ENCODE data around the gene TNFRSF21.
"Not testable (repeated sequence)": the region's sequence is repeated elsewhere in the genome, so short reads cannot be mapped to it uniquely, and the experiment has no call there.

TNFRSF21 gene

GRCh38 chr6:47319382-47319781, 9.7 kb upstream of the TNFRSF21 start:
- no peak overlapping the region for H2BK12ac ChIP-seq (ENCODE audit: low read length in 2 of 2)
- no peak overlapping the region for H3K14ac ChIP-seq (ENCODE audit: low read length in 2 of 2)
- peaks cover 0 to 6% of the 10 kb centered on the region in 2 experiments for H3K27me3 ChIP-seq (ENCODE audit: control insufficient read depth in 1 of 2, insufficient read depth in 1 of 2, low read length in 2 of 2)
- H3K23ac ChIP-seq (ENCODE audit: low read length in 2 of 2), result no peak overlapping the region
- no peak overlapping the region for H4K8ac ChIP-seq (ENCODE audit: low read length)
- H3K27ac ChIP-seq (ENCODE audit: low read length, poor library complexity, severe bottlenecking), result no peak overlapping the region
- no peak overlapping the region for H4K91ac ChIP-seq (ENCODE audit: low read length)
- H2AK5ac ChIP-seq (ENCODE audit: low read length, severe bottlenecking), result no peak overlapping the region
- no peak overlapping the region for H3K4me3 ChIP-seq (ENCODE audit: insufficient read depth in 1 of 2, low read depth in 1 of 2, low read length in 2 of 2)
- H3K9me3 ChIP-seq (ENCODE audit: control insufficient read depth, low read length), result no peaks in the 10 kb centered on the region
- no peak overlapping the region for H3K4me2 ChIP-seq (ENCODE audit: low read length, poor library complexity, severe bottlenecking)
- H3K36me3 ChIP-seq (ENCODE audit: control insufficient read depth in 1 of 2, insufficient read depth in 2 of 2, low read depth in 1 of 2, low read length in 2 of 2), result no peaks in the 10 kb centered on the region
- no peak overlapping the region for H2BK15ac ChIP-seq (ENCODE audit: low read depth, poor library complexity, severe bottlenecking)
- no peak overlapping the region for H2BK5ac ChIP-seq (ENCODE audit: low read depth, low read length, poor library complexity, severe bottlenecking)
- no peak overlapping the region for H3K9ac ChIP-seq (ENCODE audit: low read length)
- no peaks in the 10 kb centered on the region for H3K79me1 ChIP-seq (replicated peaks; ENCODE audit: low read length, poor library complexity, severe bottlenecking)
- no peak overlapping the region for H3K4ac ChIP-seq (ENCODE audit: low read depth in 1 of 2, low read length in 2 of 2)
- DNase-seq, result no peak
- 82% methylated on average over 3 of the region's 3 CpGs for WGBS
- no peak overlapping the region for H3K18ac ChIP-seq (ENCODE audit: low read depth in 1 of 2, low read length in 2 of 2)
- H3K4me1 ChIP-seq (ENCODE audit: control insufficient read depth, insufficient read depth, low read depth, low read length), result peaks cover 2% of the 10 kb centered on the region
- H2BK120ac ChIP-seq (ENCODE audit: low read depth, low read length), result no peak overlapping the region
- H2AFZ ChIP-seq (ENCODE audit: low read depth, low read length), result no peak overlapping the region

GRCh38 chr6:47318236-47318989, 8.7 kb upstream of the TNFRSF21 start:
- H3K9me3 ChIP-seq (ENCODE audit: control insufficient read depth, low read length), result no peaks in the 10 kb centered on the region
- H4K91ac ChIP-seq (ENCODE audit: low read length), result no peak overlapping the region
- no peak overlapping the region for H3K18ac ChIP-seq (ENCODE audit: low read depth in 1 of 2, low read length in 2 of 2)
- H3K27me3 ChIP-seq (ENCODE audit: control insufficient read depth in 1 of 2, insufficient read depth in 1 of 2, low read length in 2 of 2), result peaks cover 0 to 6% of the 10 kb centered on the region in 2 experiments
- no peak overlapping the region for H2BK5ac ChIP-seq (ENCODE audit: low read depth, low read length, poor library complexity, severe bottlenecking)
- no peak overlapping the region for H2BK120ac ChIP-seq (ENCODE audit: low read depth, low read length)
- no peak overlapping the region for H4K8ac ChIP-seq (ENCODE audit: low read length)
- no peak overlapping the region for H2AFZ ChIP-seq (ENCODE audit: low read depth, low read length)
- no peak overlapping the region for H2BK15ac ChIP-seq (ENCODE audit: low read depth, poor library complexity, severe bottlenecking)
- no peak overlapping the region for H3K23ac ChIP-seq (ENCODE audit: low read length in 2 of 2)
- no peak overlapping the region for H3K27ac ChIP-seq (ENCODE audit: low read length, poor library complexity, severe bottlenecking)
- H3K36me3 ChIP-seq (ENCODE audit: control insufficient read depth in 1 of 2, insufficient read depth in 2 of 2, low read depth in 1 of 2, low read length in 2 of 2), result no peaks in the 10 kb centered on the region
- H2BK12ac ChIP-seq (ENCODE audit: low read length in 2 of 2), result no peak overlapping the region
- H3K9ac ChIP-seq (ENCODE audit: low read length), result no peak overlapping the region
- H3K79me1 ChIP-seq (replicated peaks; ENCODE audit: low read length, poor library complexity, severe bottlenecking), result no peaks in the 10 kb centered on the region
- DNase-seq, result no peak
- H3K4me3 ChIP-seq (ENCODE audit: insufficient read depth in 1 of 2, low read depth in 1 of 2, low read length in 2 of 2), result no peak overlapping the region
- 100% methylated on average over 1 of the region's 3 CpGs for WGBS
- peaks cover 2% of the 10 kb centered on the region for H3K4me1 ChIP-seq (ENCODE audit: control insufficient read depth, insufficient read depth, low read depth, low read length)
- H3K4me2 ChIP-seq (ENCODE audit: low read length, poor library complexity, severe bottlenecking), result no peak overlapping the region
- H3K4ac ChIP-seq (ENCODE audit: low read depth in 1 of 2, low read length in 2 of 2), result no peak overlapping the region
- H3K14ac ChIP-seq (ENCODE audit: low read length in 2 of 2), result no peak overlapping the region
- no peak overlapping the region for H2AK5ac ChIP-seq (ENCODE audit: low read length, severe bottlenecking)

- H3K36me3 ChIP-seq (ENCODE audit: control insufficient read depth in 1 of 2, insufficient read depth in 2 of 2, low read depth in 1 of 2, low read length in 2 of 2); H2AK5ac ChIP-seq (ENCODE audit: low read length, severe bottlenecking): not testable (repeated sequence)
- WGBS, result 92% methylated on average over 8 of the region's 8 CpGs
Measured at GRCh38 chr6:47315181-47315580, 5.5 kb upstream of the TNFRSF21 start.

GRCh38 chr6:47310131-47310480, 401 bp upstream of the TNFRSF21 start:
- Histone ChIP-seq H3K14ac (ENCODE audit: low read length in 2 of 2) (no peak overlapping the region), H2AFZ (ENCODE audit: low read depth, low read length) (no peak overlapping the region), H3K4me2 (ENCODE audit: low read length, poor library complexity, severe bottlenecking) (no peak overlapping the region), H2BK120ac (ENCODE audit: low read depth, low read length) (no peak overlapping the region), H3K36me3 (ENCODE audit: control insufficient read depth in 1 of 2, insufficient read depth in 2 of 2, low read depth in 1 of 2, low read length in 2 of 2) (no peaks in the 10 kb centered on the region), H3K9me3 (ENCODE audit: control insufficient read depth, low read length) (no peaks in the 10 kb centered on the region), H3K18ac (ENCODE audit: low read depth in 1 of 2, low read length in 2 of 2) (no peak overlapping the region), H3K79me1 (replicated peaks; ENCODE audit: low read length, poor library complexity, severe bottlenecking) (peaks cover 5% of the 10 kb centered on the region), H3K4me1 (ENCODE audit: control insufficient read depth, insufficient read depth, low read depth, low read length) (peaks cover 11% of the 10 kb centered on the region), H4K91ac (ENCODE audit: low read length) (no peak overlapping the region), H3K23ac (ENCODE audit: low read length in 2 of 2) (no peak overlapping the region), H4K8ac (ENCODE audit: low read length) (no peak overlapping the region), H2AK5ac (ENCODE audit: low read length, severe bottlenecking) (no peak overlapping the region), H3K9ac (ENCODE audit: low read length) (peak overlapping the region; percentile 87), H3K27ac (ENCODE audit: low read length, poor library complexity, severe bottlenecking) (no peak overlapping the region), H3K4ac (ENCODE audit: low read depth in 1 of 2, low read length in 2 of 2) (no peak overlapping the region), H3K27me3 (ENCODE audit: control insufficient read depth in 1 of 2, insufficient read depth in 1 of 2, low read length in 2 of 2) (peaks cover 0 to 3% of the 10 kb centered on the region in 2 experiments), H3K4me3 (ENCODE audit: insufficient read depth in 1 of 2, low read depth in 1 of 2, low read length in 2 of 2) (peak overlapping the region in 1 of 2 experiments; percentile 92), H2BK15ac (ENCODE audit: low read depth, poor library complexity, severe bottlenecking) (no peak overlapping the region), H2BK5ac (ENCODE audit: low read depth, low read length, poor library complexity, severe bottlenecking) (no peak overlapping the region), H2BK12ac (ENCODE audit: low read length in 2 of 2) (no peak overlapping the region)
- no peak for DNase-seq
- WGBS, result 6% methylated on average over 7 of the region's 7 CpGs

More at GRCh38 chr6:47315181-47315580, 5.5 kb upstream of the TNFRSF21 start:
- not testable (repeated sequence) for H3K14ac ChIP-seq (ENCODE audit: low read length in 2 of 2); H3K18ac ChIP-seq (ENCODE audit: low read depth in 1 of 2, low read length in 2 of 2); DNase-seq; H4K8ac ChIP-seq (ENCODE audit: low read length); H3K79me1 ChIP-seq (replicated peaks; ENCODE audit: low read length, poor library complexity, severe bottlenecking); H3K27me3 ChIP-seq (ENCODE audit: control insufficient read depth in 1 of 2, insufficient read depth in 1 of 2, low read length in 2 of 2); H3K4ac ChIP-seq (ENCODE audit: low read depth in 1 of 2, low read length in 2 of 2); H2BK5ac ChIP-seq (ENCODE audit: low read depth, low read length, poor library complexity, severe bottlenecking); H2BK120ac ChIP-seq (ENCODE audit: low read depth, low read length); H2AFZ ChIP-seq (ENCODE audit: low read depth, low read length); H4K91ac ChIP-seq (ENCODE audit: low read length); H3K4me1 ChIP-seq (ENCODE audit: control insufficient read depth, insufficient read depth, low read depth, low read length); H3K4me3 ChIP-seq (ENCODE audit: insufficient read depth in 1 of 2, low read depth in 1 of 2, low read length in 2 of 2); H3K23ac ChIP-seq (ENCODE audit: low read length in 2 of 2); H3K9ac ChIP-seq (ENCODE audit: low read length); H3K27ac ChIP-seq (ENCODE audit: low read length, poor library complexity, severe bottlenecking); H3K9me3 ChIP-seq (ENCODE audit: control insufficient read depth, low read length); H2BK12ac ChIP-seq (ENCODE audit: low read length in 2 of 2)
- Histone ChIP-seq H2BK15ac (ENCODE audit: low read depth, poor library complexity, severe bottlenecking) (peak overlapping the region; percentile 69), H3K4me2 (ENCODE audit: low read length, poor library complexity, severe bottlenecking) (peak overlapping the region; percentile 58)

All from mesenchymal stem cell (in vitro differentiated cells and primary cell).